ENCODE data around the gene CTNNA1. TPM values are rescaled to one million over a fixed set of nuclear protein-coding genes. Genes with fewer than 3 reads are reported as not detected.

CTNNA1 gene
- total RNA-seq, 3 donors from 2014 or later = 347 to 457 (median 380) TPM

DNA sequence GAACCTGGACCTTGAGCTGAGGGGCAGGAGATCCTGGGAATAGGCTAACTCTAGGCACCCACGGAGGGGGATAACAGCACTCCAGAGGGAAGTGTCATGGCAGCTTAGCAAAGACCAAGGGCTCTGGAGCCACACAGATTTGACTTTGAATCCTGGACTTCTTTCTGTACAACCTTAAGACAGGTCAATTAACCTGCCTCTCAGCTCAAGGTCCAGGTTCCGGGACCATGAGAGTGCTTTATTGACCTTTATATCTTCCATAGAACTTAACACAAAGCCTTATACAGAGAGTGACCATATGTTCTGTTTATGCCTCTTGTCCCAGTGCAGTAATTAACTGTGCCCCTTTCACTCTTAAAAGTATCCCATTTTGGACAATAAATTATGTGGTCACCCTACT lies 212.4 kb downstream of the CTNNA1 start:
- Histone ChIP-seq H3K4me1 (ENCODE audit: low read depth) (peaks cover 13% of the 10 kb centered on the region), H3K36me3 (ENCODE audit: low read depth) (no peaks in the 10 kb centered on the region)

DNA sequence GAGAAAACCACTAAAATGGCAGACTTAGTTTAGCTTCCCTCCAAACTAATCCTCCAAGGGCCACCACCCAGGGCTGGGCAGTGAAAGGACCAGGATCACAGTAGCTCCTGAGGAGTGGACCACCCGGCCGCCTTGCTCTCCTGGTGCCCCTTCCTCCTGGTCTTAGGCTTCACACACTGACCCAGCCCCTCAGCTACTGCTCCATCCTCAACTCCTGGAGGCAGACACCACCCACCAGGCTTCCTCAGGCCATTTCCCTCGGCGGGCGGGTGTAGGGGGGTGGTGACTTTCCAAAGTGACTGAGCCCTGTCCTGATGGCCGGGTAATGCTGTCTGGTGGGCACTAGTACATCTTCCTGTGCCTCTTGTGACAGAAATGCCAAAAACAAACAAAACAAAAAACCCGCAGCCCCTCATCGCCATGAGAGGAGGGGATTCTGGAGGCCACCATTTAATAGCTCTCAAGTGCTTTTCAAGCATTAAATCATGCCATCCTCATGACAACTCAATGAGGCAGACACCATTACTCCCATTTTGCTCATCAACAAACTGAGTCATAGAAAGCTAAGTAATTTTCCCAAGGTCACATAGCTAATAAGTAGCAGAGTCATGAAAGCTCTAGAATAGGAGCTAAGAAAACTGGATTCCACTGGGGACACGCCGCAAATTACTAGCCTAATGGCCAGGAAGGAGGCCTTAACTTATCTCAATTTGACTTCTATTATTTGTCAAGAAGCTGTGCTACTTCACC lies 213.2 kb downstream of the CTNNA1 start:
- DNase-seq (no peak), ATAC-seq (no peak)
- Histone ChIP-seq H3K36me3 (ENCODE audit: low read depth) (no peaks in the 10 kb centered on the region), H3K4me3 (no peak overlapping the region), H3K4me1 (ENCODE audit: low read depth) (peaks cover 13% of the 10 kb centered on the region), H3K9me3 (no peaks in the 10 kb centered on the region)
- TF ChIP-seq, protein P1, sequence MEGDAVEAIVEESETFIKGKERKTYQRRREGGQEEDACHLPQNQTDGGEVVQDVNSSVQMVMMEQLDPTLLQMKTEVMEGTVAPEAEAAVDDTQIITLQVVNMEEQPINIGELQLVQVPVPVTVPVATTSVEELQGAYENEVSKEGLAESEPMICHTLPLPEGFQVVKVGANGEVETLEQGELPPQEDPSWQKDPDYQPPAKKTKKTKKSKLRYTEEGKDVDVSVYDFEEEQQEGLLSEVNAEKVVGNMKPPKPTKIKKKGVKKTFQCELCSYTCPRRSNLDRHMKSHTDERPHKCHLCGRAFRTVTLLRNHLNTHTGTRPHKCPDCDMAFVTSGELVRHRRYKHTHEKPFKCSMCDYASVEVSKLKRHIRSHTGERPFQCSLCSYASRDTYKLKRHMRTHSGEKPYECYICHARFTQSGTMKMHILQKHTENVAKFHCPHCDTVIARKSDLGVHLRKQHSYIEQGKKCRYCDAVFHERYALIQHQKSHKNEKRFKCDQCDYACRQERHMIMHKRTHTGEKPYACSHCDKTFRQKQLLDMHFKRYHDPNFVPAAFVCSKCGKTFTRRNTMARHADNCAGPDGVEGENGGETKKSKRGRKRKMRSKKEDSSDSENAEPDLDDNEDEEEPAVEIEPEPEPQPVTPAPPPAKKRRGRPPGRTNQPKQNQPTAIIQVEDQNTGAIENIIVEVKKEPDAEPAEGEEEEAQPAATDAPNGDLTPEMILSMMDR (IDR thresholded peaks at IDR 0.05) = no peak
- intact Hi-C loops (cut with DNase I, micrococcal nuclease) = no loop called here

More for the DNA sequence above, 212.4 kb downstream of the CTNNA1 start:
- TF ChIP-seq, protein P1 (IDR thresholded peaks at IDR 0.05) = no peak
- DNase-seq (peak in 1 of 3 donors; percentile 30), ATAC-seq (peak; percentile 48)
- intact Hi-C loops (cut with DNase I, micrococcal nuclease) = no loop called here
- no peaks in the 10 kb centered on the region for H3K9me3 ChIP-seq
- no peak overlapping the region for H3K4me3 ChIP-seq

DNA sequence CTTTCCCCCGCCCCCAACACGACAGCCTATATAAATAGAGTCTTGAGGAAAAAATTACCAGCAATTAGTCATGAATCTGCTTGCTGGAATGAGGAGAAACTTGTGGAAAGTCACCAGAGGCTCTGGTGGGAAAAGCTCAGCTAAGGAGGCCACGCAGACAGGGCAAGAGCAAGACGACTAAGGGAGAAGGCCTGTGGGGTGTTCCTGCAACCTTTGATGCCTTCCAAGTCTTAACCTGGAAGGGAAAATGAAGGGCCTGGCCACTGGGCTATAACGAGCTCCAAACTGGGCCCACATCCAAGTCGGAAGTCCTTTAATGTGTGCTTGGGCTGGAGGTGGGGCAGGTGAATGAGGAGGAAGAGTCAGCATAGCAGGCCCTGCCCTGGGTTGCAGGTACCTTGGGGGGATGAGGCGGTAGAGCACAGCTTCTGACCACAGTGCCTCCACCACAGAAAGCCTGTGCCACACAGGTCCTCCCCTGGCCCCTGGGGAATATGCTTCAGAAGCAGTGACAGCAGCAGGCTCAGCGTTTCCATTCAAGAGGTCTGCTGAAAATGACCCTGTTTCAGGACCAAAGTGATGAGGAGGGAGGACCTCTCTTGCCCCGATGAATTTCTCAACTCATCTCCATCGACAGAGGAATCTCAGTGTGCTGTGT lies 214.7 kb downstream of the CTNNA1 start:
- DNase-seq (peak; percentile 77 to 94 (median 84)), ATAC-seq (peak; percentile 93)
- TF ChIP-seq, protein P1 (IDR thresholded peaks at IDR 0.05) = no peak
- Histone ChIP-seq H3K4me1 (ENCODE audit: low read depth) (peaks cover 13% of the 10 kb centered on the region), H3K4me3 (no peak overlapping the region), H3K36me3 (ENCODE audit: low read depth) (no peaks in the 10 kb centered on the region), H3K9me3 (no peaks in the 10 kb centered on the region)
- intact Hi-C loops (cut with DNase I, micrococcal nuclease) = no loop called here

DNA sequence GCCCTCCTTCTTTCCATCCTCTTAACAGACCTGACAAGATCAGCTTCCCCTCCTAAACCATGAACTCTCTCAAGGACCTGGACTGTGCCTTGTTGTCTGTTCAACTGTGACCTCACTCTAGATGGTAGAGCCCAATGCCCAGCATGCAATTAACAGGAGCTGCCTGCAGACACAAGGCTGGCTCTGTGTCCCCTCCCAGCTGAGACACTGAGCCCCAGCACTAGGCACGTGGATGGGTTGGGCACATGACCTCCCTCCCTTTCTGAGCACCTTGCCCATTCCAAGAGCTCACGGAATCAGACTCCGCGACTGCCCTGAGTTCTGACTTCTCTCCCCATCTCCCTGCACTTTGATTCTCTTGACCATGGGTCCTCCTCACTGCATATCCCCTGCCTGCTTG lies 215.4 kb downstream of the CTNNA1 start:
- H3K4me3 ChIP-seq = no peak overlapping the region
- no peaks in the 10 kb centered on the region for H3K36me3 ChIP-seq (ENCODE audit: low read depth)
- ATAC-seq (no peak), DNase-seq (no peak)
- H3K9me3 ChIP-seq = no peaks in the 10 kb centered on the region
- H3K4me1 ChIP-seq (ENCODE audit: low read depth) = peaks cover 13% of the 10 kb centered on the region
- TF ChIP-seq, protein P1 (IDR thresholded peaks at IDR 0.05) = no peak
- intact Hi-C loops (cut with DNase I, micrococcal nuclease) = no loop called here

DNA sequence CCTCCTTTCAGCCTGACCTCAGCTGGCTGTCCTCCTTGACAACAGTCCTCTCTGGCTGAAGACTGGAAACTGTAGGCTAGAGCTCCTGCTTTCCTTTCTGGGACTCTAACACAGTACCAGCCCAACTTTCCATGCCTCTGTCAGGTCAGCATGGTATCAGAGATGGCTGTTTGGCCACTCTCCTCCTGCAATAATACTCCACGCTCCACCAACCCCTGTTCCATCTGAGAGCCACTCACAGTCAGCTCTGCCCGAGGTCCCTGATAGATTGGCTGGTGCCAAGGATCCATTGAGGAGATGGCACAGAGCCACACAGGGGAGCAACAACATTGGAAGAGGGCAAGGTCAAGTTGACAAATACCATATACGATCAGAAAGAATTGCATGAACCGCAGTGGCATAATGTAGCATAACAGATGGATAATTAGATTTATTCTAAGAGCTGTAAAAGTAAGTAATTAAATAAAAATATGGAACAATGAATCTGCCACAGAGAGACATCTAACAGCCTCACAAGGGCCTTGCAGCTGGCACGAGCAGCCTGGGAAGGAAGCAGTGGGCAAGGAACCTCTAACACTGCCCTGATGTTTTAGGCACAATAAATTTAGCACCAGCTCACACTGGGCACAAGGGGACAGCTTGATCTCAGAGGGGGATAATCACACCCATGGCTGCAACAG lies 216.2 kb downstream of the CTNNA1 start:
- no peak for DNase-seq
- TF ChIP-seq, protein P1 (IDR thresholded peaks at IDR 0.05) = no peak

More for the DNA sequence above, 216.2 kb downstream of the CTNNA1 start:
- Histone ChIP-seq H3K9me3 (no peaks in the 10 kb centered on the region), H3K36me3 (ENCODE audit: low read depth) (no peaks in the 10 kb centered on the region), H3K4me1 (ENCODE audit: low read depth) (peaks cover 8% of the 10 kb centered on the region), H3K4me3 (no peak overlapping the region)
- ATAC-seq = no peak
- intact Hi-C loops (cut with DNase I, micrococcal nuclease) = no loop called here

Data from mucosa of descending colon (tissue), 3 donors.